PFSK-1 (cell line): ENCODE measurements around the gene EFNA5.

Source experiments
- FOXP2 ChIP-seq: optimal IDR thresholded peaks from 2 replicates; pipeline ENCODE3; 2011; ENCODE audit warnings: borderline replicate concordance, control low read depth, inconsistent platforms; ENCODE audit not compliant: insufficient read depth; ENCODE audit errors: extremely low read length, extremely low read depth
- POLR2AphosphoS5 ChIP-seq: IDR thresholded peaks from 2 replicates; pipeline ENCODE4 v1.6.1; 2012; ENCODE audit warnings: low read depth, mild to moderate bottlenecking, control low read depth, low read length, moderate library complexity
- REST ChIP-seq, 2 experiments: IDR thresholded peaks; 2 replicates each; pipeline versions ENCODE4 v1.6.1 to v1.8.0; 2011 to 2012; ENCODE audit warnings: low read depth in 2 of 2, low read length in 2 of 2, control low read depth in 1 of 2, inconsistent platforms in 1 of 2, mild to moderate bottlenecking in 1 of 2, moderate library complexity in 1 of 2; ENCODE audit not compliant: insufficient read depth in 1 of 2
- SIN3A ChIP-seq: IDR thresholded peaks from 2 replicates; pipeline ENCODE4 v1.6.1; 2012; ENCODE audit warnings: mild to moderate bottlenecking, low read length, moderate library complexity, borderline replicate concordance; ENCODE audit not compliant: insufficient read depth
- TAF1 ChIP-seq: IDR thresholded peaks from 2 replicates; pipeline ENCODE4 v1.6.1; 2012; ENCODE audit warnings: low read length, control low read depth, borderline replicate concordance; ENCODE audit not compliant: insufficient read depth

Gene EFNA5

GRCh38 chr5:107542428-107542827 is 128.3 kb downstream of the EFNA5 start:
- TF ChIP-seq TAF1 (no peak), SIN3A (no peak), REST (IDR thresholded peaks at IDR 0.05; ENCODE audit: insufficient read depth in 1 of 2, low read depth in 2 of 2, low read length in 2 of 2) (no peak), POLR2AphosphoS5 (no peak), FOXP2 (no peak)

- TF ChIP-seq SIN3A (no peak), FOXP2 (no peak), TAF1 (no peak), POLR2AphosphoS5 (no peak), REST (IDR thresholded peaks at IDR 0.05; ENCODE audit: insufficient read depth in 1 of 2, low read depth in 2 of 2, low read length in 2 of 2) (no peak)
These were observed 129.3 kb downstream of the EFNA5 start for GRCh38 chr5:107541400-107541799.

- TF ChIP-seq TAF1: no peak
- no peak for TF ChIP-seq SIN3A
- TF ChIP-seq FOXP2: no peak
- no peak for TF ChIP-seq REST (IDR thresholded peaks at IDR 0.05; ENCODE audit: insufficient read depth in 1 of 2, low read depth in 2 of 2, low read length in 2 of 2)
These were observed 130.9 kb downstream of the EFNA5 start for GRCh38 chr5:107539726-107540330.

GRCh38 chr5:107538805-107539445 is 131.8 kb downstream of the EFNA5 start:
- TF ChIP-seq POLR2AphosphoS5 (no peak), TAF1 (no peak), SIN3A (no peak), REST (IDR thresholded peaks at IDR 0.05; ENCODE audit: insufficient read depth in 1 of 2, low read depth in 2 of 2, low read length in 2 of 2) (no peak), FOXP2 (no peak)
